SK-N-SH (cell line): ENCODE results near the gene DNAH11. TPM values are rescaled to one million over a fixed set of nuclear protein-coding genes. Genes with fewer than 3 reads are reported as not detected.

Experiments
- CTCF ChIA-PET: fragments of 300-600, 350-600 bp; formaldehyde crosslinking; extraction: SDS; loops from one replicate; lab custom pipeline; 2021; lab: Yijun Ruan, JAX
- POLR2A ChIA-PET: fragments of 350-600 bp; sonication (Branson Sonifier 250); formaldehyde crosslinking; extraction: SDS; loops from one replicate; lab custom pipeline; 2020; ENCODE audit warnings: antibody characterized with exemption, inconsistent platforms; lab: Yijun Ruan, JAX
- DNase-seq: peaks from one replicate; pipeline ENCODE4 v3.0.0; 2012
- H2AFZ ChIP-seq: fragments of 200-600 bp; sonication (generic); 2 replicates; pipeline ENCODE4 v1.8.1; 2016; ENCODE audit warnings: antibody characterized with exemption, mild to moderate bottlenecking, low read depth
- H3F3A ChIP-seq: fragments of 200-600 bp; sonication (generic); replicated peaks from 2 replicates; pipeline ENCODE3; 2016; ENCODE audit warnings: antibody characterized with exemption, mild to moderate bottlenecking; ENCODE audit not compliant: insufficient read depth
- H3K27ac ChIP-seq, 2 experiments: fragments of 200-500 bp in 1 of 2; fragments of 200-600 bp in 1 of 2; sonication (Bioruptor generic) in 1 of 2; sonication (generic), shearing (Covaris generic) in 1 of 2; 2 replicates each; pipeline versions ENCODE4 v1.5.1 to v1.6.1; 2014 to 2016; ENCODE audit warnings: low read depth in 2 of 2, inconsistent platforms in 1 of 2, low read length in 1 of 2, mild to moderate bottlenecking in 1 of 2, mixed read lengths in 1 of 2
- H3K27me3 ChIP-seq: fragments of 200-600 bp; sonication (generic), shearing (Covaris generic); 2 replicates; pipeline ENCODE4 v1.6.1; 2016; ENCODE audit warnings: mixed run types; ENCODE audit not compliant: insufficient read depth
- H3K36me3 ChIP-seq, 2 experiments: fragments of 200-500 bp in 1 of 2; fragments of 200-600 bp in 1 of 2; sonication (Bioruptor generic) in 1 of 2; sonication (generic) in 1 of 2; replicated peaks in 1 of 2; 2 replicates each; pipeline versions ENCODE3 to v1.5.1; 2014 to 2016; ENCODE audit warnings: low read length in 1 of 2, mild to moderate bottlenecking in 1 of 2; ENCODE audit not compliant: insufficient read depth in 2 of 2, control insufficient read depth in 1 of 2
- H3K4me1 ChIP-seq, 2 experiments: fragments of 200-500 bp in 1 of 2; fragments of 200-600 bp in 1 of 2; sonication (Bioruptor generic) in 1 of 2; sonication (generic), shearing (Covaris generic) in 1 of 2; 2 replicates each; pipeline versions ENCODE4 v1.5.1 to v1.6.1; 2014 to 2016; ENCODE audit warnings: low read depth in 1 of 2, low read length in 1 of 2, mixed run types in 1 of 2; ENCODE audit not compliant: insufficient read depth in 2 of 2, control insufficient read depth in 1 of 2
- H3K4me2 ChIP-seq: fragments of 200-600 bp; sonication (generic), shearing (Covaris generic); 2 replicates; pipeline ENCODE4 v1.6.1; 2017; ENCODE audit warnings: mixed run types
- H3K4me3 ChIP-seq, 2 experiments: fragments of 200-500 bp in 1 of 2; fragments of 200-600 bp in 1 of 2; sonication (Bioruptor generic) in 1 of 2; sonication (generic), shearing (Covaris generic) in 1 of 2; 2 replicates each; pipeline versions ENCODE4 v1.5.1 to v1.8.1; 2014 to 2016; ENCODE audit warnings: low read depth in 2 of 2, inconsistent platforms in 1 of 2, low read length in 1 of 2, mild to moderate bottlenecking in 1 of 2, mixed read lengths in 1 of 2, moderate library complexity in 1 of 2
- H3K79me2 ChIP-seq: fragments of 200-600 bp; sonication (generic); 2 replicates; pipeline ENCODE4 v1.8.1; 2017; ENCODE audit warnings: mild to moderate bottlenecking; ENCODE audit not compliant: insufficient read depth
- H3K9ac ChIP-seq: fragments of 200-600 bp; sonication (generic); 2 replicates; pipeline ENCODE4 v1.6.1; 2017; ENCODE audit warnings: mixed run types
- H3K9me2 ChIP-seq: fragments of 200-600 bp; sonication (generic); 2 replicates; pipeline ENCODE4 v1.6.1; 2017; ENCODE audit warnings: mixed run types
- H3K9me3 ChIP-seq: fragments of 200-600 bp; sonication (generic); 2 replicates; pipeline ENCODE4 v1.6.1; 2017; ENCODE audit warnings: mixed run types, mild to moderate bottlenecking, moderate library complexity
- H4K20me1 ChIP-seq: fragments of 200-600 bp; sonication (generic); 2 replicates; pipeline ENCODE4 v1.6.1; 2017; ENCODE audit warnings: mild to moderate bottlenecking, mixed run types; ENCODE audit not compliant: insufficient read depth
- CHD2 ChIP-seq: fragments of 150-350 bp; IDR thresholded peaks from 2 replicates; pipeline ENCODE4 v1.6.1; 2018; ENCODE audit warnings: low read length; ENCODE audit not compliant: partially characterized antibody
- ELF1 ChIP-seq: IDR thresholded peaks from 2 replicates; pipeline ENCODE4 v1.4.0; 2012
- EP300 ChIP-seq, 2 experiments: IDR thresholded peaks; 2 replicates each; pipeline versions ENCODE4 v1.4.0 to v1.6.1; 2012; ENCODE audit warnings: borderline replicate concordance in 1 of 2, low read depth in 1 of 2, low read length in 1 of 2
- FOXM1 ChIP-seq: IDR thresholded peaks from 2 replicates; pipeline ENCODE4 v1.4.0; 2012; ENCODE audit warnings: low read depth, mild to moderate bottlenecking
- GABPA ChIP-seq: IDR thresholded peaks from 2 replicates; pipeline ENCODE4 v1.4.0; 2012; ENCODE audit warnings: low read depth, mild to moderate bottlenecking
- GATA2 ChIP-seq: sonication (generic); formaldehyde crosslinking; IDR thresholded peaks from 2 replicates; pipeline ENCODE4 v1.5.0; 2020; ENCODE audit warnings: mild to moderate bottlenecking, missing genetic modification reagents
- IRF3 ChIP-seq: fragments of 150-350 bp; IDR thresholded peaks from 2 replicates; pipeline ENCODE4 v1.6.1; 2016; ENCODE audit warnings: mild to moderate bottlenecking, low read depth, low read length
- JUND ChIP-seq: IDR thresholded peaks from 2 replicates; pipeline ENCODE4 v1.4.0; 2012
- MAX ChIP-seq: IDR thresholded peaks from 2 replicates; pipeline ENCODE4 v1.4.0; 2012; ENCODE audit warnings: low read depth
- MXI1 ChIP-seq: IDR thresholded peaks from 2 replicates; pipeline ENCODE4 v1.6.1; 2012; ENCODE audit warnings: mild to moderate bottlenecking, low read depth, low read length, improper control_type of control experiment
- PBX3 ChIP-seq: IDR thresholded peaks from 2 replicates; pipeline ENCODE4; 2012
- REST ChIP-seq: IDR thresholded peaks from 2 replicates; pipeline ENCODE4 v1.6.1; 2012; ENCODE audit warnings: mild to moderate bottlenecking, low read depth, low read length, moderate library complexity
- RFX5 ChIP-seq: IDR thresholded peaks from 2 replicates; pipeline ENCODE4 v1.6.1; 2012; ENCODE audit warnings: mild to moderate bottlenecking, improper control_type of control experiment, low read length
- RXRA ChIP-seq: IDR thresholded peaks from 2 replicates; pipeline ENCODE4 v1.4.0; 2012; ENCODE audit warnings: low read depth, mild to moderate bottlenecking, borderline replicate concordance
- SMC3 ChIP-seq: IDR thresholded peaks from 2 replicates; pipeline ENCODE4 v1.6.1; 2012; ENCODE audit warnings: low read depth, low read length, improper control_type of control experiment
- TEAD4 ChIP-seq: IDR thresholded peaks from 2 replicates; pipeline ENCODE4 v1.4.0; 2012; ENCODE audit warnings: mild to moderate bottlenecking, borderline replicate concordance; ENCODE audit not compliant: insufficient read depth
- USF1 ChIP-seq: IDR thresholded peaks from 2 replicates; pipeline ENCODE4 v1.4.0; 2012; ENCODE audit warnings: low read depth, borderline replicate concordance
- USF2 ChIP-seq: fragments of 150-350 bp; IDR thresholded peaks from 2 replicates; pipeline ENCODE4 v1.6.1; 2017; ENCODE audit warnings: antibody characterized with exemption, low read length, low read depth, borderline replicate concordance
- WGBS: methylation state at CpG from one replicate; pipeline ENCODE4 v1.1.6; 2017; ENCODE audit warnings: low lambda C conversion rate; 5-methylcytosine and 5-hydroxymethylcytosine counted together
- polyA plus RNA-seq, 3 experiments: library from polyadenylated mRNA; depleted of rRNA; stranded (reverse); fragments of >200 nt; gene quantifications; 2 replicates each; pipeline ENCODE4 v1.2.3, GENCODE V29; 2012

DNAH11 gene
- polyA plus RNA-seq, 1 of the 3 experiments (the other 2 are of a cell fraction), result 0.77 TPM

GRCh38 chr7:21867816-21868575 lies 325.2 kb downstream of the DNAH11 start:
- Histone ChIP-seq H3K9me2 (no peaks in the 10 kb centered on the region), H4K20me1 (no peaks in the 10 kb centered on the region), H3K9ac (no peak overlapping the region), H3F3A (no peaks in the 10 kb centered on the region), H3K27ac (no peak overlapping the region), H3K4me3 (no peak overlapping the region), H2AFZ (no peak overlapping the region), H3K4me2 (no peak overlapping the region), H3K9me3 (no peaks in the 10 kb centered on the region), H3K27me3 (no peaks in the 10 kb centered on the region; the same call in 1 of the 2 replicates), H3K79me2 (no peaks in the 10 kb centered on the region), H3K4me1 (no peaks in the 10 kb centered on the region; a peak in 1 of 4 replicates), H3K36me3 (no peaks in the 10 kb centered on the region)
- no peak for DNase-seq
- CTCF ChIA-PET, result interaction anchor here (0.8 kb wide), 1 partner anchor 101 kb away, joined by 3 read pairs; no protein-coding TSS in a partner anchor
- TF ChIP-seq MAX (no peak), GABPA (no peak), SMC3 (no peak), IRF3 (no peak), FOXM1 (no peak), USF1 (no peak), RFX5 (no peak), PBX3 (no peak), TEAD4 (no peak), JUND (no peak), USF2 (no peak), REST (no peak), GATA2 (CRISPR knock-in tag) (no peak), RXRA (no peak), MXI1 (no peak), ELF1 (no peak), CHD2 (no peak), EP300 (IDR thresholded peaks at IDR 0.05; ENCODE audit: borderline replicate concordance in 1 of 2, low read depth in 1 of 2, low read length in 1 of 2) (no peak)
- POLR2A ChIA-PET, result no interaction called here
- 36% methylated on average over 8 of the region's 8 CpGs for WGBS
